ENCODE results near the gene GALNT2. TPM values are rescaled to one million over a fixed set of nuclear protein-coding genes. Genes with fewer than 3 reads are reported as not detected.
A peak's percentile ranks its signal among the peaks of the same experiment; 100 is the strongest.

The GALNT2 gene
- polyA plus RNA-seq, 1 of the 3 experiments (the other 2 are of a cell fraction): 118 TPM

DNA sequence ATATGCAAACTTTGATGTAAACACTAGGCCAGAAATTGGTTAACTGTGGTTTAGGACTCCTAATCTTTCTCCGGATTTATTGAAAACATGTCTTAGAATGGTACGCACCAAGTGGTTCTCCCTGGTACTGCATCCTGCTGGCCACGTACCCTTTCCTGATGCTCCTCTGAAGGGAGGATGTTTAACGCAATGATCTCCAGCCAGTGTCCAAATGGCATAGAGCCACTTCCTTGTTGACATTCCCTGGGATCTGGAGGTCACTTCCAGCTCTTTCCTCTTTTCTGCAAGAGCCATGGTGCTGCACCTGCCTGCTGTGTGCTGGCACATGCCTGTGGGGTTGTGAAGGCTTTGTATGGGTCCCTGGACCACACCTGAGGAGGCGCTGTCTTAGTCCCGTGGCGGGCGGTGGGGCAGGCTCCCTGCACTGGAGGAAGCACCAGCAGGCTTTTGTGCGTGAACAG is 53.9 kb downstream of the GALNT2 start (continued):
- TF ChIP-seq CTCF (IDR thresholded peaks at IDR 0.05): peak; percentile 60
- TF ChIP-seq, protein P1, sequence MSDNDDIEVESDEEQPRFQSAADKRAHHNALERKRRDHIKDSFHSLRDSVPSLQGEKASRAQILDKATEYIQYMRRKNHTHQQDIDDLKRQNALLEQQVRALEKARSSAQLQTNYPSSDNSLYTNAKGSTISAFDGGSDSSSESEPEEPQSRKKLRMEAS (IDR thresholded peaks at IDR 0.05; ENCODE audit: low read depth): no peak

DNA sequence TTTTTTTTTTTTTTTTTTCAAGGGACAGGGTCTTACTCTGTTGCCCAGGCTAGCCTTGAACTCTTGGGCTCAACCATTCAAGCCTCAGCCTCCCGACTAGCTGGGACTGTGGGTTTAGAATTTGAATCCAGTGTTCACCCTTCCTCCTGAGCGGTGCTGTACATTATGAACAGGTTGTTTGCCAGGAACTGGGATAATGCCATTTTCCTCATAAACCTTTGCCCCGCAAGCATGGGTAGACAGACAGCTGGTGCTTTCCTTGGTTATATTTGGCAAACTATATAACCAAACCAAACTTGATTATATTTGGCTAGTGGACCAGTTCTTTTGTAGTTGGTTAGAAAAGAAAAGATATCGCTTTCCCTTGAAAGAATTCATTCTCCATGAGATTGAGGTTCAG is 54.9 kb downstream of the GALNT2 start:
- H3K4me2 ChIP-seq: no peak overlapping the region
- peaks cover 94% of the 10 kb centered on the region for H3K79me2 ChIP-seq (ENCODE audit: insufficient read depth)
- no peak for TF ChIP-seq JUND (IDR thresholded peaks at IDR 0.05)
- no peak for TF ChIP-seq RFX5 (IDR thresholded peaks at IDR 0.05; ENCODE audit: low read length)
- TF ChIP-seq NRF1 (IDR thresholded peaks at IDR 0.05; ENCODE audit: low read depth, low read length): no peak
- TF ChIP-seq, protein P2, sequence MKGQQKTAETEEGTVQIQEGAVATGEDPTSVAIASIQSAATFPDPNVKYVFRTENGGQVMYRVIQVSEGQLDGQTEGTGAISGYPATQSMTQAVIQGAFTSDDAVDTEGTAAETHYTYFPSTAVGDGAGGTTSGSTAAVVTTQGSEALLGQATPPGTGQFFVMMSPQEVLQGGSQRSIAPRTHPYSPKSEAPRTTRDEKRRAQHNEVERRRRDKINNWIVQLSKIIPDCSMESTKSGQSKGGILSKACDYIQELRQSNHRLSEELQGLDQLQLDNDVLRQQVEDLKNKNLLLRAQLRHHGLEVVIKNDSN (IDR thresholded peaks at IDR 0.05; ENCODE audit: borderline replicate concordance, low read depth): no peak
- TF ChIP-seq RAD21 (IDR thresholded peaks at IDR 0.05; ENCODE audit: low read length): no peak
- TF ChIP-seq MEF2A (IDR thresholded peaks at IDR 0.05; ENCODE audit: borderline replicate concordance, low read depth): no peak
- H3K36me3 ChIP-seq (replicated peaks in 1 of 2; ENCODE audit: control insufficient read depth in 1 of 2, insufficient read depth in 2 of 2, low read length in 1 of 2): peaks cover 7 to 11% of the 10 kb centered on the region in 2 experiments
- H4K20me1 ChIP-seq (ENCODE audit: insufficient read depth): peaks cover 51% of the 10 kb centered on the region
- H3K9me3 ChIP-seq: no peaks in the 10 kb centered on the region
- ChIA-PET CTCF (interaction anchor here (1.3 to 2.1 kb wide), 3 partner anchors 9 to 40 kb away, joined by 3 to 9 read pairs (median 6); no protein-coding TSS in a partner anchor), POLR2A (no interaction called here)
- peaks cover 21 to 29% of the 10 kb centered on the region in 2 experiments; a peak in 2 of 4 replicates for H3K4me1 ChIP-seq (ENCODE audit: control insufficient read depth in 1 of 2, insufficient read depth in 2 of 2, low read depth in 1 of 2, low read length in 1 of 2)
- H3K4me3 ChIP-seq (ENCODE audit: low read depth in 2 of 2, low read length in 1 of 2): no peak overlapping the region
- no peak overlapping the region for H3K27ac ChIP-seq (ENCODE audit: low read depth in 2 of 2, low read length in 1 of 2)
- H2AFZ ChIP-seq (ENCODE audit: low read depth): no peak overlapping the region
- no peak overlapping the region for H3K9ac ChIP-seq
- H3K27me3 ChIP-seq (ENCODE audit: insufficient read depth): no peaks in the 10 kb centered on the region
- 96% methylated on average over 4 of the region's 4 CpGs for WGBS (ENCODE audit: low lambda C conversion rate)
- DNase-seq: no peak
- H3F3A ChIP-seq (replicated peaks; ENCODE audit: insufficient read depth): no peaks in the 10 kb centered on the region
- H3K9me2 ChIP-seq: no peaks in the 10 kb centered on the region

DNA sequence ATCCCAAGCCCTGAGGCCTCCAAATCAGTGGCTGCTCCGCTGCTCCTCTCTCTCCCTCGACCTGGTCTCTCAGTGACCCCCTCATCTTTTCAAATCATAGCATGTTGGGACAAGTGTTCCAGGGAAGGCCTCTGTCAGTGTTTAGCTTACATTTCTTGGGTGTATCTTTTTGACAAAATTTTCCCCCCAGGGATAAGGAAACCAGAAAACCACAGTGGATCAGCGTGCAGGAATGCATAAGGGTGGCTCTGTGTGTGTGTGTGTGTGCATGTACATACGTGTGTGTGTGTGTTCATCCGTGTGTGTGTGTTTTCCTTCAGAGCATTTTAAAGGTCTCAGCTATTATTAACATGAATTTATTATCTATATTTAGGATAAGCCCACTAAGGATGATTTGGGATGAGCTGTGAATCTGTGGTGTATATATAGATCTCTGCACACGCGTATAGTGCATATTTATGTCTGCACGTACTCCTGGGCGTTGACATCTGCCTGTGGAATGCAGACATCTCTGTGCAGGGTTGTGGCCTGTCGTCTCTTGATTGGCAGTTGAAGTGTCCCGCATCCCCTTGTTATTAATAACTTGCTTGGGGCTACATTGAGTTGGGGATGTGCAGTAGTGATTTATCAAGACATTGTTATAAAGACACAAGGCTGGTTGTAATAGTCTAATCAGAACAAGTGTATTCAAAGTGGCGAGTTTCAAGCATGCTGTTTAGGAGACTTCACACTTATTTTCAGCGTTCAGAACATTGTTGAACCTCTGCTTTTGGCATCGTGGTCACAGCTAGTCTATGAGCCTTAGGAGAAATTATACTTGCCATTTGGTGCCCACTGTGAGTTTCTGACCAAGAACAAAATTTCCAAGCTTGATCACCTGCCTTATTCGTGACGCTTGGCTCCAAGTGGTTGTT is 55.6 kb downstream of the GALNT2 start:
- Histone ChIP-seq H3K9me2 (no peaks in the 10 kb centered on the region), H3K4me1 (ENCODE audit: control insufficient read depth in 1 of 2, insufficient read depth in 2 of 2, low read depth in 1 of 2, low read length in 1 of 2) (peaks cover 26 to 30% of the 10 kb centered on the region in 2 experiments; a peak in 2 of 4 replicates), H3K9ac (no peak overlapping the region), H3K36me3 (replicated peaks in 1 of 2; ENCODE audit: control insufficient read depth in 1 of 2, insufficient read depth in 2 of 2, low read length in 1 of 2) (peaks cover 7 to 8% of the 10 kb centered on the region in 2 experiments), H4K20me1 (ENCODE audit: insufficient read depth) (peaks cover 51% of the 10 kb centered on the region), H3K4me3 (ENCODE audit: low read depth in 2 of 2, low read length in 1 of 2) (no peak overlapping the region), H3K9me3 (no peaks in the 10 kb centered on the region), H3K27me3 (ENCODE audit: insufficient read depth) (no peaks in the 10 kb centered on the region), H3F3A (replicated peaks; ENCODE audit: insufficient read depth) (no peaks in the 10 kb centered on the region), H2AFZ (ENCODE audit: low read depth) (no peak overlapping the region), H3K4me2 (no peak overlapping the region), H3K79me2 (ENCODE audit: insufficient read depth) (peaks cover 94% of the 10 kb centered on the region), H3K27ac (ENCODE audit: low read depth in 2 of 2, low read length in 1 of 2) (no peak overlapping the region)
- POLR2A ChIA-PET: no interaction called here
- CTCF ChIA-PET: interaction anchor here (1.3 to 2.1 kb wide), 2 partner anchors 10 to 41 kb away, joined by 3 to 9 read pairs; no protein-coding TSS in a partner anchor
- DNase-seq: no peak
- TF ChIP-seq TCF12 (IDR thresholded peaks at IDR 0.05) (no peak), RAD21 (IDR thresholded peaks at IDR 0.05; ENCODE audit: low read length) (no peak)
- 90% methylated on average over 16 of the region's 16 CpGs for WGBS (ENCODE audit: low lambda C conversion rate)
